Suppressor macrophage treated with lipopolysaccharide for 1 hour (primary cell): ENCODE data around the gene SLC12A3.
A peak's percentile ranks its signal among the peaks of the same experiment; 100 is the strongest.
"Not testable (repeated sequence)": the region's sequence is repeated elsewhere in the genome, so short reads cannot be mapped to it uniquely, and the experiment has no call there.

Experiments
- DNase-seq, 3 donors: peaks; one replicate each; pipeline ENCODE4 v3.0.0-alpha.2; 2020 to 2022

Gene SLC12A3

GRCh38 chr16:56929639-56930038, 64.6 kb downstream of the SLC12A3 start:
- DNase-seq, result no peak

GRCh38 chr16:56930486-56931270, 65.7 kb downstream of the SLC12A3 start:
- no peak for DNase-seq

DNA sequence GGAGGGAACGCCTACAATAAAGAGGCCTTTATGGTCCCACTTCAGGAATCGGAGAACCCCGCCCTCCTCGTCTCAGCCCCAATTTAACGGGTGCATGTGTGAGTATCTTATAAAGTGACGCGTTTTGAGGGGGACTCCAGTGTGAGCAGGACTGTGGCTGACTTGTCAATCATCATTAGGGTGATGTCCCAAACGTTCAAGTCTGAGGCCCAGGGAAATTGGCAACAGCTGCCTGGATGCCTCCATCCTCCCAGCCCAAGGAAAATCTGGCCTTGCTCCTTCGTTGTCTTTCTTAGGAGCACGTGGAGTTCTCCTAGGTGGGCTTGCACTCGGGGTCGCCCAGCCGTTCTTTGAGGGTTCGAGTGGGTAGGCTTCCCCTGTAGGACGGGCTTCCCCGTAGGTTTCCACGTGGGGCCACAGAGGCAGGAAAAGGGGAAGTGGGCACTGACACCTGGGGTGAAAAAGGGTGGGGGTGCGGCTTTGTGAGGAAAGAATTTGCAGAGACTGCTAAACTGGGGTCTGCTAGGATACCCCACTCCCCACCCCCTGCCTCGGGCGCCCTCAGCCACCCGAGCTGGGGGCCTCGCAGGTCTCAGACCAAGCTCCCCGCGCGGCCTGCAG, 66.4 kb downstream of the SLC12A3 start:
- DNase-seq, result no peak

DNA sequence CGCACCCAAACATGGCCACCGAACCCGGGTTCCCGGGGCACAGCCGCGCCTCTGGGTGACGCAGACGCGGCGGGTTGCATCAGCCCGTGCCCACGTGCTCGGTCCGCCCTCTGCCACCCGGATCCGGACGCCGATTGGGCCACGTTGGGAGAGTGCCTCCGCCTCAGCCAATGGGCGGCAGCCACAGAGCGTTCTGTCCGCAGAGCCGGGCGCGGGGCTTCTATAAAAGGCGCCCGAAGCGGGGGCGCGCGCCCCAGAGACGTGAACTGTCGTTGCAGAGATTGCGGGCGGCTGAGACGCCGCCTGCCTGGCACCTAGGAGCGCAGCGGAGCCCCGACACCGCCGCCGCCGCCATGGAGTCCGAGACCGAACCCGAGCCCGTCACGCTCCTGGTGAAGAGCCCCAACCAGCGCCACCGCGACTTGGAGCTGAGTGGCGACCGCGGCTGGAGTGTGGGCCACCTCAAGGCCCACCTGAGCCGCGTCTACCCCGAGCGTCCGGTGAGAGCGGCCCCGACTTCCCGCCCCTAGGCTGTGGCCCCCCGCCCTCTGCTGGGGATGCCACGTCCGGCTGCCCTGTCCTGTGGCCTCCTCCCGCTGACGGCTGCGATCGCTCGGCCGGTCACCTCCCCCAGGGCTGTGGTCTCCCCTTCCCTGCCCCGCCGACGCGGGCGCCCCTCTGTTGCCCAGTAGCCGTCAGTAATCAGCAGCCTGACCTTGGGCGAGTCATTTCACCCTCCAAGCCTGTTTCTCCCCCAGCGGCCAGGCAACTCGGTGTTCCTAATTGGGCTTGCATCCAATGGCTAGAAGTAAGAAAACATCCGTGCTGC, 67.1 kb downstream of the SLC12A3 start, which contains the start of gene HERPUD1:
Gene HERPUD1 (plus strand): TSS at position 251 of the 829 bp plus-strand sequence. CDS start 103 bp downstream, at position 354.
- DNase-seq, result peak; percentile 99

GRCh38 chr16:56932721-56933619, 68.0 kb downstream of the SLC12A3 start:
- DNase-seq, result peak; percentile 90 to 91 (median 90)

DNA sequence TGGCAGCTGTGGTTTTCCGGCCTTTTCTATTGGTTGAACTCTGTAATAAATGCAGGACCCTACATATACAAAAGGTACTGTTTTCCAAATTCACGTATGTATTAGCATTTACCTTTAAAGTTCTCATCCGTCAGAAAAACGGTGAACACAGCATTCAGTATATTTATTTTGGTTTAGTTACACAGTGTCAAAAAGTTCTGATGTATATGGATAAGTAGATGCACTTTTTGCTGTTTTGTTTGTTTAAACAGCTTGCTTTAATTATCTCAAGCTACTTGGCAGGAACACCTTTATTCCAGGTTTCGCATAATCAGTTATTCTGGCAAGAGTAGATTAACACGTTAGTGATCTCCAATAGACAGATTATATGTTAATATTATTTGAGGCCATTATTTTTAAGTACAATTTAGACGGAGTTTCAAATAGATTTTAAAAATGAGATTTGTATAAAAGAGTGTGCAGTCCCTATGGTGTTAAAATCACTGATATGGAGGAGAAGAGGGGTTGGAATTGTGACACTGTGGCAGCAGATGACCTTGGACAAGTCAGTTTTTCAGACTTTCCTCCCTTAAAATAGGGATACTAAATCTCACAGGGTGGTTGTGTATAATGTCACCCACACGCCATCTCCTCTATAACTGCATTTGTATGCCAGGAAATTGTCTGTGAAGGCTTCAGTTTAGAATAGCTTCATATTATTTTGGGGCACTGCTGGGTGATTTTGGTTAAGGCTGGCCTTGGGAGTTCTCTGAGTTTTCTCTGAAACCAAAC, 69.0 kb downstream of the SLC12A3 start:
- DNase-seq, result no peak

DNA sequence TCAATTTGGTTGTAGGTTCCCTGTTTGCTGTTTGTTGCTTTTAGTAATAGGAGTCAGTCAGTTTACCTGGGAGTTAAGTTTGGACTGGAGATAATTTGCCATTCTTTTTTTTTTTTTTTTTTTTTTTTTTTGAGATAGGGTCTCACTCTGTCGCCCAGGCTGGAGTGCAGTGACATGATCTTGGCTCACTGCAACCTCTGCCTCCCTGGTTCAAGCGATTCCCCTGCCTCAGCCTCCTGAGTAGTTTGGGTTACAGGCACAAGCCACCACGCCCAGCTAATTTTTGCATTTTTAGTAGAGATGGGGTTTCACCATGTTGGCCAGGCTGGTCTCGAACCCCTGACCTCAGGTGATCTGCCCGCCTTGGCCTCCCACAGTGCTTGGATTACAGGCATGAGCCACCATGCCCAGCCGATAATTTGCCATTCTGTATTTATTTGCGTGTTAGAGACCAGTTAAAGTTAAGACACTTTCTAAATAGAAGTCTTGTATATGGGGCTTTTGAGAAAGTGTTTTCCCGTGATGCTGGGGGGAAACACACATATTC, 69.7 kb downstream of the SLC12A3 start:
- DNase-seq, result not testable (repeated sequence)

- no peak for DNase-seq
These were observed 70.2 kb downstream of the SLC12A3 start for GRCh38 chr16:56935201-56935600.

DNA sequence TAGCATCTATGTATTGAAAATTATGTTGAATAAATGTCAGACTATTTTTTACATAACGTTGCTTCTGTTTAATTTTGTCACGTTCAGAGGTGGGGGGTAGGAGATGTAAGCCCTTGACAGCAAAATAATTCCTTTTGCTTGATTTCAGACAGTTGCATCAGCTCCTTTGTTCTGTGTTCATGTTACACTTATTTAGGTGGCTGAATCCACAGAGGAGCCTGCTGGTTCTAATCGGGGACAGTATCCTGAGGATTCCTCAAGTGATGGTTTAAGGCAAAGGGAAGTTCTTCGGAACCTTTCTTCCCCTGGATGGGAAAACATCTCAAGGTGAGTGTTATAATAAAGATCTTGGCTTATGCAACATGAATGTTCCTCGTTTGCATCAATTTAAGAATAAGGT, 71.5 kb downstream of the SLC12A3 start:
- DNase-seq, result no peak

- DNase-seq, result no peak
These were observed 71.9 kb downstream of the SLC12A3 start for GRCh38 chr16:56936950-56937349.

- DNase-seq, result no peak
These were observed 73.9 kb downstream of the SLC12A3 start for GRCh38 chr16:56938664-56939513.

DNA sequence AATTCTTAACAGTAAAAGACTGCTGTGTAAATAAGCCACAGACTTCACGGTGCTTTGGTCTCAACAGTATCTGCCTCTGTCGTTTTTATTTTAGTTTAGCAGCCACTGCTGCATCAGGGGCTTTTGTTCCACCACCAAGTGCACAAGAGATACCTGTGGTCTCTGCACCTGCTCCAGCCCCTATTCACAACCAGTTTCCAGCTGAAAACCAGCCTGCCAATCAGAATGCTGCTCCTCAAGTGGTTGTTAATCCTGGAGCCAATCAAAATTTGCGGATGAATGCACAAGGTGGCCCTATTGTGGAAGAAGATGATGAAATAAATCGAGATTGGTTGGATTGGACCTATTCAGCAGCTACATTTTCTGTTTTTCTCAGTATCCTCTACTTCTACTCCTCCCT, 74.8 kb downstream of the SLC12A3 start:
- no peak for DNase-seq

DNA sequence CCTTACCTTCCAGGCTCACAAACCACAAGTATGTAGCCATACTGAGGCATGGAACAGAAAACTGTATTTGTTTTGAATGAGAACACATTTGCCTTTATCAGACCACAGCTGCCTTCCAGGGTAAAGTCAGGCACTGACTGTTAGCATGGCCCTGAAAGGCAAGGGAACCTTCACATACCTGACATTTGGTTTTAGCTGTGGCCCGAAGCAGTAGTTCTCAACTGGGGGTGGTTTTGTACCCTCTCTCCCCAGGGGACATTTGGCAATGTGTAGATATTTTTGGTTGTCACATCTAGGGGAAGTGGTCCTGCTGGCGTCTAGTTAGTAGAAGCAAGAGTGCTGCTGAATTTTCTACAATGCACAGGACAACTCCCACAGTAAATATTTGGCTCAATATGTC, 76.1 kb downstream of the SLC12A3 start:
- no peak for DNase-seq

- DNase-seq, result no peak
These were observed 76.9 kb downstream of the SLC12A3 start for GRCh38 chr16:56941856-56942331.

DNA sequence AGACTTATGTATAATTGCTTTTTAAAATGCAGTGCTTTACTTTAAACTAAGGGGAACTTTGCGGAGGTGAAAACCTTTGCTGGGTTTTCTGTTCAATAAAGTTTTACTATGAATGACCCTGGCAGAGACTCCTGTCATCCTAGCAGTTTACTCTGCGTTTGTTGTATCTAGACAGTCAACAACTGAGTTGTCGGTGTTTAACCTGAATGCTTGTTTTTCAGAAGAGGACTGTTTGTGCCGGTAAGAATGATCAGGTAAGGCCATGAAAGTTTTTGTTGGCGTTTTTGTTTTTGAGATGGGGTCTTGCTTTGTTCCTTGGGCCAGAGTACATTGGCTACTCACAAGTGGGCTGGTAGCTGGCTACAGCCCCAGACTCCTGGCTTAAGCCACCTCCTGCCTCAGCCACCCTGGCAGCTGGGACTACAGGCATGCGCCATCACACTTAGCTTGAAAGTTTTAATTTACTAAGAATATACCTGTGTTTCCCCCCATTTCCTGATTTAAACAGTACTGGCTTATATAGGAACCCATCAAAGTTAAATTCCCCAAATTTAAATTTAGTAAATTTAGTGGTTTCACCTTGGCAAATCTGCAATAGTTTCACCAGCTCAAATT, 78.9 kb downstream of the SLC12A3 start:
- DNase-seq, result no peak

DNA sequence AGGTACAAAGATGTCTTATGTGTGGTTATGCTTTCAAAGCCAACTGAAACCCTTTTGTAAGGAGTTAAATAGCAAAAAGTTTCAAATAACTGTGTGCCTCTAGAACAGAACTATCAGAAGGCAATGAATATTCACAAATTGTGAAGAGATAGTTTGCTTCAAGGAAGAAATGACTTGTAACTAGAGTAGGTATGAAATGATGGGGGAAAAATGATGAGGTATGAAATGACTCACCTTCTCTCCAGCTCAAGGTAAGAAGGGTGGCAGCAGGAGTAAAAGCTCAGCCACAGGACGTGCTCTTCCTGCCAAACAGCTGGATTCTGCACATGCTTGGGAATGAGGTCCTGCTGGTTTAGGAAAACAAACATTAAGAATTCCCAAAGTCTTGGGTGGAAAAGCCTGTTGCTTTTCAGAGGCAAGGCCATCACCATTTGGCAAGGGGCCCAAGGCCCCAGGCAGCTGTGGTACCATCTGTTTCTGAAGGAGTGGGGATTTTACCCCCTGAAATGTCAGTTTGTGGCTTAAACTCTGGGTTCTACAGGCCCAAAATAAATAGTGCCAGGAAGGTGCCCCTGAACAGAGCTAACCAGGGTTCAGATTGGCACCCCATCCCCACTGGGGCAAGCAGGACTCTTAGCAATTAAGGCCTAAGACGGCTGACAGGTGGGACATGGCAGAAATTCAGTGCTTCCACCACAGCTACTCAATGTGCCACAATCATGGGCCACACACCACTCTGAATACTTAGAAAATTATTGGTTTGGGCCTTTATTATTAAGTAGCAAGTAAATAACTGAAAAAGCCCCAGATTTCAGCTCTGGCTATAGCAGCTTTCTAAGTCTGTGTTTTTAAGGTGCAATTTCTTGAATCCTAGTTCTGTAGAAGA, 80.2 kb downstream of the SLC12A3 start:
- no peak for DNase-seq

- DNase-seq, result no peak
These were observed 81.0 kb downstream of the SLC12A3 start for GRCh38 chr16:56945847-56946527.
